ENCODE measurements around the gene DSC2.

GRCh38 chr18:31030574-31031278 is 71.5 kb downstream of the DSC2 start:
- TF ChIP-seq CTCF (conservative IDR thresholded peaks at IDR 0.05; ENCODE audit: low read depth, low read length) (no peak), EZH2 (IDR thresholded peaks at IDR 0.05; ENCODE audit: borderline replicate concordance, low read depth, low read length, poor library complexity, severe bottlenecking) (no peak)
